Measurements from ENCODE around the gene PEBP1.

GRCh38 chr12:118183711-118184110 lies 47.8 kb downstream of the PEBP1 start:
- no peak for TF ChIP-seq POLR2A (IDR thresholded peaks at IDR 0.05; ENCODE audit: low read depth, low read length)
- no peak for TF ChIP-seq POLR2AphosphoS5 (IDR thresholded peaks at IDR 0.05; ENCODE audit: low read depth, low read length)
- no peak for TF ChIP-seq TAF1 (IDR thresholded peaks at IDR 0.05; ENCODE audit: borderline replicate concordance, low read depth, low read length)

All from GM12892 (cell line).